ENCODE measurements around the gene GPX5.
"Not testable (repeated sequence)": the region's sequence is repeated elsewhere in the genome, so short reads cannot be mapped to it uniquely, and the experiment has no call there.

The GPX5 gene

GRCh38 chr6:28497306-28497705, 28.4 kb upstream of the GPX5 start:
- Histone ChIP-seq H3K27ac (ENCODE audit: low read depth, low read length) (no peak overlapping the region), H3K4me3 (ENCODE audit: low read length) (no peak overlapping the region), H3K36me3 (ENCODE audit: control insufficient read depth, insufficient read depth, low read length) (no peaks in the 10 kb centered on the region), H3K27me3 (ENCODE audit: control insufficient read depth, insufficient read depth, low read length) (no peaks in the 10 kb centered on the region), H3K4me1 (ENCODE audit: control insufficient read depth, insufficient read depth, low read length) (no peaks in the 10 kb centered on the region), H3K9ac (ENCODE audit: low read length) (no peak overlapping the region)

DNA sequence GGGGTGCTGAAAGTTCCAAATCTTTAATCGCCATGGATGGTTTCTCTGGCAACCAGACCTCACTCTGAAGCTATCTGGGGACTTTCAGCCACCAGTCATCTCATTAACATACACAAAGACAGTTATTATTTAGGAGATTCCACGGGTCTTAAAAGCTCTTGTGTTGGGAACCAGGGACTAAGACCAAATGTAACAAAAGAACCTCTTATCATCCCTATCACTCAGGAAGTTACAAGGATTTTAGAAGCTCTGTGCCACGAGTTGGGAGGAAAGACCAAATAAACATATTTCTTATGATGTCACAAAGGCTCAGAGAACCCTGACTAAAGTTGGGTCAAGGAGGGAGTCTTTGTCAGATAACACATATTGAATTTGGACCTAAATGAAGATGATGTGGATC, 27.8 kb upstream of the GPX5 start:
- Histone ChIP-seq H3K27ac (ENCODE audit: low read depth, low read length) (no peak overlapping the region), H3K36me3 (ENCODE audit: control insufficient read depth, insufficient read depth, low read length) (no peaks in the 10 kb centered on the region), H3K4me1 (ENCODE audit: control insufficient read depth, insufficient read depth, low read length) (no peaks in the 10 kb centered on the region), H3K4me3 (ENCODE audit: low read length) (no peak overlapping the region), H3K27me3 (ENCODE audit: control insufficient read depth, insufficient read depth, low read length) (no peaks in the 10 kb centered on the region), H3K9ac (ENCODE audit: low read length) (no peak overlapping the region)

- H3K9ac ChIP-seq (ENCODE audit: low read length) = no peak overlapping the region
- no peaks in the 10 kb centered on the region for H3K4me1 ChIP-seq (ENCODE audit: control insufficient read depth, insufficient read depth, low read length)
- no peak overlapping the region for H3K4me3 ChIP-seq (ENCODE audit: low read length)
- H3K27me3 ChIP-seq (ENCODE audit: control insufficient read depth, insufficient read depth, low read length) = no peaks in the 10 kb centered on the region
- H3K36me3 ChIP-seq (ENCODE audit: control insufficient read depth, insufficient read depth, low read length) = no peaks in the 10 kb centered on the region
- no peak overlapping the region for H3K27ac ChIP-seq (ENCODE audit: low read depth, low read length)
Observed at GRCh38 chr6:28501259-28501658, 24.4 kb upstream of the GPX5 start.

- H3K36me3 ChIP-seq (ENCODE audit: control insufficient read depth, insufficient read depth, low read length); H3K4me3 ChIP-seq (ENCODE audit: low read length); H3K4me1 ChIP-seq (ENCODE audit: control insufficient read depth, insufficient read depth, low read length); H3K27me3 ChIP-seq (ENCODE audit: control insufficient read depth, insufficient read depth, low read length); H3K27ac ChIP-seq (ENCODE audit: low read depth, low read length); H3K9ac ChIP-seq (ENCODE audit: low read length): not testable (repeated sequence)
Observed at GRCh38 chr6:28502136-28502535, 23.5 kb upstream of the GPX5 start.

DNA sequence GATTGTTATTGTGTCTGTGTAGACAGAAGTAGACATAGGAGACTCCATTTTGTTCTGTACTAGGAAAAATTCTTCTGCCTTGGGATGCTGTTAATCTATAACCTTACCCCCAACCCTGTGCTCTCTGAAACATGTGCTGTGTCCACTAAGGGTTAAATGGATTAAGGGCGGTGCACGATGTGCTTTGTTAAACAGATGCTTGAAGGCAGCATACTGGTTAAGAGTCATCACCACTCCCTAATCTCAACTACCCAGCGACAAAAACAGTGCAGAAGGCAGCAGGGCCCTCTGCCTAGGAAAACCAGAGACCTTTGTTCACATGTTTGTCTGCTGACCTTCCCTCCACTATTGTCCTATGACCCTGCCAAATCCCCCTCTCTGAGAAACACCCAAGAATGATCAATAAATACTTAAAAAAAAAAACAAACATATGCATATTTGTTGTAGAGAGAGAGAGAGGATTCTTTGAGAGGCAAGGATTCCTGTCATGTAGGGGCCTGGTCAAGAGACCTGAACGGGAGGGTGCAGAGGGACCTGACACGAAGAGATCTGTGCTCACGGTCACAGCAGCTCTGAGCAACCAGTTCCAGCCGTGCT, 22.9 kb upstream of the GPX5 start:
- H3K9ac ChIP-seq (ENCODE audit: low read length); H3K27me3 ChIP-seq (ENCODE audit: control insufficient read depth, insufficient read depth, low read length); H3K27ac ChIP-seq (ENCODE audit: low read depth, low read length); H3K4me1 ChIP-seq (ENCODE audit: control insufficient read depth, insufficient read depth, low read length); H3K4me3 ChIP-seq (ENCODE audit: low read length); H3K36me3 ChIP-seq (ENCODE audit: control insufficient read depth, insufficient read depth, low read length): not testable (repeated sequence)

- Histone ChIP-seq H3K36me3 (ENCODE audit: control insufficient read depth, insufficient read depth, low read length) (no peaks in the 10 kb centered on the region), H3K4me3 (ENCODE audit: low read length) (no peak overlapping the region)
Observed at GRCh38 chr6:28505733-28506132, 19.9 kb upstream of the GPX5 start.

DNA sequence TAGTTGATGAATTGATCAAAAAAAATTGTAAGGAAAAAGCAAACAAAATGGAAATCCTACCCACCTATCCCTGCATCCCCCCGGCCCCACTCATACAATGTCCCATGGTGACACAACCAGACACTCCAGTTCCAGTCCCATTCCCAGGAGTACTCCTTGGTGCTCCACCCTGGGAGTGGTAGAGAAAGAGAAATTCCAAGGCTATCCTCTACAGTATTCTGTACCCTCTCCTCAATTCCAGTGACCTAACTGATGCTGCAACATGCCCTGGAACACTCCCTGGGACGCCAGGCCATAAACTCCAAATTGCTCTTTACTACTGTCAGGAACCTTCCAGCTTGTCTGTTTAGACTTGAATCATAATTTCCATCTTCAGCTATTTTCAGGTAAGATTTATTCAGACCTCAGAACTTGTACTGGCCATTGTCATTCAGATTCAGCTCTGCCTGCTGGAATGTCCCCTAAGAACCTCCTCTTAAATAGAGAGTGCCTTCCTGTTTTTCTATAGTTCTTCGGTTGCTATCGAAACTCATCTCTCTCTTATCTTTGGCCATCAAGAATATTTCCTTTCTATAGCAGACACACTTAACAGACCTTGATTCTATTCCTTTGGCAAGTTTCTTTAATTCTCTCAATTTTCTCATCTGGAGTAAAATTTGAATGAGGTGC, 18.7 kb upstream of the GPX5 start:
- no peak overlapping the region for H3K27ac ChIP-seq (ENCODE audit: low read depth, low read length)
- H3K9ac ChIP-seq (ENCODE audit: low read length) = no peak overlapping the region
- H3K27me3 ChIP-seq (ENCODE audit: control insufficient read depth, insufficient read depth, low read length) = no peaks in the 10 kb centered on the region
- no peak overlapping the region for H3K4me3 ChIP-seq (ENCODE audit: low read length)
- no peaks in the 10 kb centered on the region for H3K36me3 ChIP-seq (ENCODE audit: control insufficient read depth, insufficient read depth, low read length)
- H3K4me1 ChIP-seq (ENCODE audit: control insufficient read depth, insufficient read depth, low read length) = no peaks in the 10 kb centered on the region

More at GRCh38 chr6:28505733-28506132, 19.9 kb upstream of the GPX5 start:
- H3K27me3 ChIP-seq (ENCODE audit: control insufficient read depth, insufficient read depth, low read length) = no peaks in the 10 kb centered on the region
- no peak overlapping the region for H3K27ac ChIP-seq (ENCODE audit: low read depth, low read length)
- H3K9ac ChIP-seq (ENCODE audit: low read length) = no peak overlapping the region
- no peaks in the 10 kb centered on the region for H3K4me1 ChIP-seq (ENCODE audit: control insufficient read depth, insufficient read depth, low read length)

GRCh38 chr6:28511628-28512300, 13.9 kb upstream of the GPX5 start:
- H3K4me1 ChIP-seq (ENCODE audit: control insufficient read depth, insufficient read depth, low read length) = no peaks in the 10 kb centered on the region
- no peak overlapping the region for H3K9ac ChIP-seq (ENCODE audit: low read length)
- no peak overlapping the region for H3K27ac ChIP-seq (ENCODE audit: low read depth, low read length)
- no peaks in the 10 kb centered on the region for H3K27me3 ChIP-seq (ENCODE audit: control insufficient read depth, insufficient read depth, low read length)
- no peak overlapping the region for H3K4me3 ChIP-seq (ENCODE audit: low read length)
- no peaks in the 10 kb centered on the region for H3K36me3 ChIP-seq (ENCODE audit: control insufficient read depth, insufficient read depth, low read length)

- H3K27me3 ChIP-seq (ENCODE audit: control insufficient read depth, insufficient read depth, low read length); H3K9ac ChIP-seq (ENCODE audit: low read length); H3K4me3 ChIP-seq (ENCODE audit: low read length); H3K27ac ChIP-seq (ENCODE audit: low read depth, low read length); H3K36me3 ChIP-seq (ENCODE audit: control insufficient read depth, insufficient read depth, low read length); H3K4me1 ChIP-seq (ENCODE audit: control insufficient read depth, insufficient read depth, low read length): not testable (repeated sequence)
Observed at GRCh38 chr6:28512387-28512786, 13.3 kb upstream of the GPX5 start.

- no peak within 1 kb of the TSS for H3K9ac ChIP-seq (ENCODE audit: low read length)
- H3K27me3 ChIP-seq (ENCODE audit: control insufficient read depth, insufficient read depth, low read length) = no peaks in the 10 kb centered on the region
- no peak within 1 kb of the TSS for H3K4me3 ChIP-seq (ENCODE audit: low read length)
- H3K27ac ChIP-seq (ENCODE audit: low read depth, low read length) = no peak within 1 kb of the TSS
- H3K36me3 ChIP-seq (ENCODE audit: control insufficient read depth, insufficient read depth, low read length) = no peaks in the 10 kb centered on the region
- no peaks in the 10 kb centered on the region for H3K4me1 ChIP-seq (ENCODE audit: control insufficient read depth, insufficient read depth, low read length)
Observed at GRCh38 chr6:28515676-28516075, 10.0 kb upstream of the GPX5 start, which contains the start of gene GPX6. TSS of gene GPX6 (minus strand) at chr6:28515793. CDS start at chr6:28515743, 50 bp downstream.

- no peak overlapping the region for H3K4me3 ChIP-seq (ENCODE audit: low read length)
- no peak overlapping the region for H3K27ac ChIP-seq (ENCODE audit: low read depth, low read length)
- H3K4me1 ChIP-seq (ENCODE audit: control insufficient read depth, insufficient read depth, low read length) = no peaks in the 10 kb centered on the region
- H3K27me3 ChIP-seq (ENCODE audit: control insufficient read depth, insufficient read depth, low read length) = no peaks in the 10 kb centered on the region
- no peaks in the 10 kb centered on the region for H3K36me3 ChIP-seq (ENCODE audit: control insufficient read depth, insufficient read depth, low read length)
- H3K9ac ChIP-seq (ENCODE audit: low read length) = no peak overlapping the region
Observed at GRCh38 chr6:28517964-28518363, 7.7 kb upstream of the GPX5 start.

- Histone ChIP-seq H3K4me3 (ENCODE audit: low read length) (no peak overlapping the region), H3K4me1 (ENCODE audit: control insufficient read depth, insufficient read depth, low read length) (no peaks in the 10 kb centered on the region), H3K9ac (ENCODE audit: low read length) (no peak overlapping the region), H3K36me3 (ENCODE audit: control insufficient read depth, insufficient read depth, low read length) (no peaks in the 10 kb centered on the region), H3K27me3 (ENCODE audit: control insufficient read depth, insufficient read depth, low read length) (peaks cover 5% of the 10 kb centered on the region), H3K27ac (ENCODE audit: low read depth, low read length) (no peak overlapping the region)
Observed at GRCh38 chr6:28522594-28523240, 3.0 kb upstream of the GPX5 start.
